ENCODE measurements around the gene NKIRAS1.

DNA sequence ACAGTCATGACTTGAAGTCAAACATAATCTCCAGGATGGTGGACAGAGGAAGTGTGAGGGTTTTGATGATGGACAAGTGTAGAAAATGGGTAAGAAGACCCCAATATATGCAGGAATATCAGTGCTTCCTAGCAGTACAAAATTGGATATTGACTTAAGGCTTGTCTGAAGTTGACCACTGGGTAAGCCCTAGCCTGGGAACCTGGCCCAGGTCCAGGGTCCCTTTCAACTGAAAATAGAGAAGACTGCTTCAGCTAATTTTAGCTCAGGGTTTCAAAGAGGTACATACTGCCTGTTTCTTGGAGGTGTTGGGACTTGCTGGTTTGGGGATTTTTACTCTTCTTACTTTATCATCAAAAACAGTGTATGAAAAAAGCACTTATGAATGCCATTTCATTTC, 33.0 kb upstream of the NKIRAS1 start:
- no peak for TF ChIP-seq EZH2 (IDR thresholded peaks at IDR 0.05)
- no peak for TF ChIP-seq CTCF (IDR thresholded peaks at IDR 0.05)

Measured in neural progenitor cell (in vitro differentiated cells).